ENCODE results near the gene ZNF675. TPM values are rescaled to one million over a fixed set of nuclear protein-coding genes. Genes with fewer than 3 reads are reported as not detected.
A peak's percentile ranks its signal among the peaks of the same experiment; 100 is the strongest.
"Not testable (repeated sequence)": the region's sequence is repeated elsewhere in the genome, so short reads cannot be mapped to it uniquely, and the experiment has no call there.

Gene ZNF675
- total RNA-seq, 1 experiment from 2014 or later: 33.0 TPM

DNA sequence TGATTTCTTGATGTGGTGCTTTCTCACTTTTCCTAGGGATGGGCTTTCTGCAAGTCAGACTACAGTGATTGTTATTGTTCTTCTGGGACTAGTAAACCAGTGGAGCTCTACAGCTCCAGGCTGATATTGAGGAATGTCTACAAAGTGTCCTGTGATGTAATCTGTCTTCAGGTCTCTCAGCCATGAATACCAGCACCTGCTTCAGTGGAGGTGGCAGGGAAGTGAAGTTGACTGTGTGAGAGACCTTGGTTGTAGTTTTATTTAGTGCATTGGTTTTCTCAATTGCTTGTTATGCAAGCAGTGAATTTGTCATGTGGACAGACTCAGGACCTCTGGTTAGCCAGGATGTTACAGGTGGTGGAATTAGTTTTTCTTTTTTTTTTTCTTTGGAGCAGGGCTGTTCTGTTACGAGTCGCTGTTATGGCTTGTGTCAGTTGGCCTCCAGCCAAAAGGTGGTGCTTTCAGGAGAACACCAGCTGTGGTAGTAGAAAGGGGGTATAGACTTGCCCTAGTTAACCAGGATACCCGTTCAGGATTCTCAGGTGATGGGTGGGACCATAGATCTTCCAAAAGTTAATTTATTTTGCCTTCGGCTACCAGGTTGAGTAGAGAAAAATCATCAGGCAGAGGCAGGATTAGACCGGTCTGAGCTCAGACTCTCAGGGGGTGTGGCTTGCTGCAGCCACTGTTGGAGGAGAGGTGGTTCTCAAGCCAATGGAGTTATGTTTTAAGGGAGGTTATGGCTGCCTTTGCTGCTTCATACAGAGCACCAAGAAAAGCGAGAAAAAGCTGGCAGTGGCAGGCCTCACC lies 11.9 kb upstream of the ZNF675 start:
- Histone ChIP-seq H4K20me1 (ENCODE audit: insufficient read depth, low read depth, low read length) (no peaks in the 10 kb centered on the region), H3K36me3 (ENCODE audit: insufficient read depth, low read length) (no peaks in the 10 kb centered on the region), H3K4me3 (ENCODE audit: low read length) (no peak overlapping the region), H3K4me1 (ENCODE audit: low read length) (no peaks in the 10 kb centered on the region), H3K27ac (ENCODE audit: low read length) (no peak overlapping the region), H3K79me2 (ENCODE audit: low read length) (no peaks in the 10 kb centered on the region), H3K4me2 (ENCODE audit: low read depth, low read length, poor library complexity, severe bottlenecking) (no peak overlapping the region), H3K9me2 (replicated peaks; ENCODE audit: insufficient read depth, low read length) (no peaks in the 10 kb centered on the region), H3K9me3 (ENCODE audit: low read length) (no peaks in the 10 kb centered on the region), H3K9ac (ENCODE audit: low read length) (no peak overlapping the region), H2AFZ (ENCODE audit: low read length) (no peak overlapping the region), H3K27me3 (ENCODE audit: low read length) (no peaks in the 10 kb centered on the region)
- DNase-seq: no peak

DNA sequence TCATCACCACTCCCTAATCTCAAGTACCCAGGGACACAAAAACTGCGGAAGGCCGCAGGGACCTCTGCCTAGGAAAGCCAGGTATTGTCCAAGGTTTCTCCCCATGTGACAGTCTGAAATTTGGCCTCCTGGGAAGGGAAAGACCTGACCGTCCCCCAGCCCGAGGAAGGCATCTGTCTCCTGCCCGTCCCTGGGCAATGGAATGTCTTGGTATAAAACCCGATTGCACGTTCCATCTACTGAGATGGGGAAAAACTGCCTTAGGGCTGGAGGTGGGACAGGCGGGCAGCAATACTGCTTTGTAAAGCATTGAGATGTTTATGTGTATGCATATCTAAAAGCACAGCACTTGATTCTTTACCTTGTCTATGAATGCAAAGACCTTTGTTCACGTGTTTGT lies 5.9 kb upstream of the ZNF675 start:
- H3K36me3 ChIP-seq (ENCODE audit: insufficient read depth, low read length); H3K27me3 ChIP-seq (ENCODE audit: low read length); DNase-seq; H3K9ac ChIP-seq (ENCODE audit: low read length); H3K9me3 ChIP-seq (ENCODE audit: low read length); H3K27ac ChIP-seq (ENCODE audit: low read length); H4K20me1 ChIP-seq (ENCODE audit: insufficient read depth, low read depth, low read length); H2AFZ ChIP-seq (ENCODE audit: low read length); H3K9me2 ChIP-seq (replicated peaks; ENCODE audit: insufficient read depth, low read length); H3K4me3 ChIP-seq (ENCODE audit: low read length); H3K4me2 ChIP-seq (ENCODE audit: low read depth, low read length, poor library complexity, severe bottlenecking); H3K4me1 ChIP-seq (ENCODE audit: low read length); H3K79me2 ChIP-seq (ENCODE audit: low read length): not testable (repeated sequence)

DNA sequence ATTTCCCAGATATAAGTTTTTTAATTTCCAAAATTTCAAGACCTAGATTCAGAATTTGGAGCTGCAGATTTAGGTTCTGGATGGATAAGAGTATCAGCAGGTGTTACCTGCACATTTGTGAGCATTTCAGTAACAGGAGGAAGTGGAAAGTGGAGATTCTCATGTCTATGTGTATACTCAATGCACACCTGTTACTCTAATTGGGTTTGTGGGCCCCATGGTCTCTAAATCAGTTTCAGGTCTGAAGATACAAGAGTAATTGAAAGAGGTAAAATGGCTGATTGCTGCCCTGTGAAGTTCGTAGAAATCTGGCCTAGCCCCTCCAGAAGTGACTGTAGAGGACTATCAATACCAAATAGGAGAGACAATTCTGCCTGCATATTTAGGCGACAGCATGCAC lies 13.9 kb downstream of the ZNF675 start:
- Histone ChIP-seq H3K36me3 (ENCODE audit: insufficient read depth, low read length) (peaks cover 68% of the 10 kb centered on the region), H3K27ac (ENCODE audit: low read length) (no peak overlapping the region), H3K4me2 (ENCODE audit: low read depth, low read length, poor library complexity, severe bottlenecking) (no peak overlapping the region), H2AFZ (ENCODE audit: low read length) (no peak overlapping the region), H3K4me1 (ENCODE audit: low read length) (no peaks in the 10 kb centered on the region), H3K79me2 (ENCODE audit: low read length) (peaks cover 93% of the 10 kb centered on the region), H3K4me3 (ENCODE audit: low read length) (no peak overlapping the region), H3K9me3 (ENCODE audit: low read length) (peaks cover 49% of the 10 kb centered on the region), H3K9ac (ENCODE audit: low read length) (no peak overlapping the region), H4K20me1 (ENCODE audit: insufficient read depth, low read depth, low read length) (no peaks in the 10 kb centered on the region), H3K9me2 (replicated peaks; ENCODE audit: insufficient read depth, low read length) (no peaks in the 10 kb centered on the region), H3K27me3 (ENCODE audit: low read length) (no peaks in the 10 kb centered on the region)
- peak; percentile 37 for DNase-seq

DNA sequence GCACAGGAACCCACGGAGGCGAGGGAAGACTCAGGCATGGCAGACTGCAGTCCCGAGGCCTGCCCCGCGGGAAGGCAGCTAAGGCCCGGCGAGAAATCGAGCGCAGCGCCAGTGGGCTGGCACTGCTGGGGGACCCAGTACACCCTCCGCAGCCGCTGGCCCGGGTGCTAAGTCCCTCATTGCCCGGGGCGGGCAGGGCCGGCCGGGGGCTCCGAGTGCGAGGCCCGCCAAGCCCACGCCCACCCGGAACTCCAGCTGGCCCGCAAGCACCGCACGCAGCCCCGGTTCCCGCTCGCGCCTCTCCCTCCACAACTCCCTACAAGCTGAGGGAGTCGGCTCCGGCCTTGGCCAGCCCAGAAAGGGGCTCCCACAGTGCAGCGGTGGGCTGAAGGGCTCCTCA lies 18.4 kb downstream of the ZNF675 start:
- not testable (repeated sequence) for DNase-seq; H3K4me3 ChIP-seq (ENCODE audit: low read length); H3K9ac ChIP-seq (ENCODE audit: low read length); H3K27ac ChIP-seq (ENCODE audit: low read length); H4K20me1 ChIP-seq (ENCODE audit: insufficient read depth, low read depth, low read length); H3K9me2 ChIP-seq (replicated peaks; ENCODE audit: insufficient read depth, low read length); H2AFZ ChIP-seq (ENCODE audit: low read length); H3K27me3 ChIP-seq (ENCODE audit: low read length); H3K4me1 ChIP-seq (ENCODE audit: low read length); H3K4me2 ChIP-seq (ENCODE audit: low read depth, low read length, poor library complexity, severe bottlenecking)
- Histone ChIP-seq H3K79me2 (ENCODE audit: low read length) (peaks cover 81% of the 10 kb centered on the region), H3K9me3 (ENCODE audit: low read length) (peaks cover 43% of the 10 kb centered on the region), H3K36me3 (ENCODE audit: insufficient read depth, low read length) (peaks cover 77% of the 10 kb centered on the region)

DNA sequence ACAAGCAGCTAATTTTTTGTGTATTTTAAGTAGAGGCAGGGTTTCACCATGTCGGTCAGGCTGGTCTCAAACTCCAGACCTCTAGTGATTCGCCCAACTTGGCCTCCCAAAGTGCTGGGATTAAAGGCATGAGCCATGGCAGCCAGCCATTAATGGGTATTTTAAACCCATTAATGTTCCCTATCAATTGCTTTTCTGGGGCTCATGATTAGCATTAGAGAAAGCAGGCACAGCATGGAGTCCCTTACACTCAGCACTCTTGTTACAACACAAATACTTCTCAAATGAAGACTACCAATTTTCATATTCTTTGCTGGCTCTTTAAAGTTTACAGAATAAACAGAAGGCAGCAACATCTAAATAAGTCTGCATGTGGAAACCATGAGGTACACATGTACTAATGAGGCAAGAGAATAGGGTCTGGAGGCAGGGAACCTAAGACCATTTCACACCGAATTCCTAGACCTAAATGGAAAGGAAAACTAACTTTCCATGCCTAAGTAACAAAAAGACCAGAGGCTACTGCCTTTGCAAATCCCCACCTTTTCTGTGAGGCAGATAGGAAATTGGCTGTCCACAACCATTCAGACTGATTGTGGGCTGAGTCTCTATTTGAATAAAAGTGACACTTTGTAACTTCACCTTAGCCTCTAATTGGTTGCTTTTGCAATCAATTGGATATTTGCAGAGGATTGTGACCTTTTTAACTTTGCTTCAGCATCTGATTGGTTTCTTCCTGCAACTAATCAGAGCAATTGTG lies 21.2 kb downstream of the ZNF675 start:
- no peak for DNase-seq
- Histone ChIP-seq H3K4me1 (ENCODE audit: low read length) (no peaks in the 10 kb centered on the region), H3K27ac (ENCODE audit: low read length) (no peak overlapping the region), H3K36me3 (ENCODE audit: insufficient read depth, low read length) (peaks cover 77% of the 10 kb centered on the region), H3K4me3 (ENCODE audit: low read length) (no peak overlapping the region), H3K9ac (ENCODE audit: low read length) (no peak overlapping the region), H3K27me3 (ENCODE audit: low read length) (no peaks in the 10 kb centered on the region), H3K4me2 (ENCODE audit: low read depth, low read length, poor library complexity, severe bottlenecking) (no peak overlapping the region), H4K20me1 (ENCODE audit: insufficient read depth, low read depth, low read length) (no peaks in the 10 kb centered on the region), H3K79me2 (ENCODE audit: low read length) (peaks cover 64% of the 10 kb centered on the region), H3K9me2 (replicated peaks; ENCODE audit: insufficient read depth, low read length) (no peaks in the 10 kb centered on the region), H3K9me3 (ENCODE audit: low read length) (peaks cover 28% of the 10 kb centered on the region), H2AFZ (ENCODE audit: low read length) (no peak overlapping the region)

DNA sequence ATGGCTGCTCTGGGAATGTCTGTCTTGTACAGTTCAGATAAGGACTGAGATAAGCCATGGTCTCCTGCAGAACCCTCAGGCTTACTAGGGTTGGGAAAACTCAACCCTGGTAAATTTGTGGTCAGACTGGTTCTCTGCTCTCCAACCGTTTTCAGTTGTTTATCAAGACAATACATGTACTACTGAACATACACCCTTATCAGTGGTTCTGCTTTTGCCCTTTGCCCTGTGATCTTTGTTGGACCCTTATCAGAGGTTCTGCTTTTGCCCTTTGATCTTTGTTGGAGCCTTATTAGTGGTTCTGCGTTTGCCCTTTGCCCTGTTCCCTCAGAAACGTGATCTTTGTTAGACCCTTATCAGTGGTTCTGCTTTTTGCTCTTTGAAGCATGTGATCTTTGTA lies 37.2 kb downstream of the ZNF675 start:
- not testable (repeated sequence) for H3K9ac ChIP-seq (ENCODE audit: low read length); H2AFZ ChIP-seq (ENCODE audit: low read length); H3K27ac ChIP-seq (ENCODE audit: low read length); H3K9me2 ChIP-seq (replicated peaks; ENCODE audit: insufficient read depth, low read length); H3K4me1 ChIP-seq (ENCODE audit: low read length); H3K4me3 ChIP-seq (ENCODE audit: low read length); H3K27me3 ChIP-seq (ENCODE audit: low read length); DNase-seq; H3K4me2 ChIP-seq (ENCODE audit: low read depth, low read length, poor library complexity, severe bottlenecking); H4K20me1 ChIP-seq (ENCODE audit: insufficient read depth, low read depth, low read length); H3K79me2 ChIP-seq (ENCODE audit: low read length)
- Histone ChIP-seq H3K9me3 (ENCODE audit: low read length) (peaks cover 22% of the 10 kb centered on the region; the same call in 1 of the 2 replicates), H3K36me3 (ENCODE audit: insufficient read depth, low read length) (peaks cover 29% of the 10 kb centered on the region)

Other genes starting within 250 kb of the ZNF675 start
- 7.4 and 8.1 TPM in 2 replicates for gene ZNF681, start 71.7 kb upstream of the ZNF675 start, total RNA-seq (2014; rRNA removed; shearing (Covaris generic); ENCODE audit: low replicate concordance)
- 6.0 and 19.3 TPM in 2 replicates for gene ZNF726, start 227.7 kb upstream of the ZNF675 start, total RNA-seq (2014; rRNA removed; shearing (Covaris generic); ENCODE audit: low replicate concordance)